Peyer's patch (tissue), 4 donors: ENCODE data around the gene NIPA2.

ENCODE experiments used
- CTCF ChIP-seq, 6 experiments: fragments of 450-650 bp in 4 of 6; fragments of 200-600 bp in 2 of 6; sonication (generic) in 1 of 6; IDR thresholded peaks; one replicate each; pipeline ENCODE4 v1.5.1; 2017 to 2019; ENCODE audit warnings: antibody characterized with exemption in 6 of 6, mild to moderate bottlenecking in 3 of 6, moderate library complexity in 1 of 6
- POLR2A ChIP-seq, 2 donors: fragments of 450-650 bp; IDR thresholded peaks; one replicate each; pipeline ENCODE4 v1.5.1; 2017; ENCODE audit warnings: antibody characterized with exemption in 2 of 2, mild to moderate bottlenecking in 2 of 2, moderate library complexity in 2 of 2

GRCh38 chr15:22839046-22839695 is 705 bp downstream of the NIPA2 start:
- TF ChIP-seq CTCF (IDR thresholded peaks at IDR 0.05) (no peak), POLR2A (IDR thresholded peaks at IDR 0.05) (no peak)
